OCI-LY3 (cell line): Measurements from ENCODE around the gene DTNA.

Experiments used
- EZH2phosphoT487 ChIP-seq: fragments of 200-600 bp; shearing (Covaris generic); IDR thresholded peaks from 2 replicates; pipeline ENCODE4 v1.6.1; 2018; ENCODE audit warnings: antibody characterized with exemption, mixed run types, low read depth
- TF ChIP-seq, protein P1 (sequence below): fragments of 200-600, 300-600 bp; sonication (generic); IDR thresholded peaks from 2 replicates; pipeline ENCODE4 v1.5.1; 2014; ENCODE audit warnings: antibody characterized with exemption, low read length, low read depth

DNA sequence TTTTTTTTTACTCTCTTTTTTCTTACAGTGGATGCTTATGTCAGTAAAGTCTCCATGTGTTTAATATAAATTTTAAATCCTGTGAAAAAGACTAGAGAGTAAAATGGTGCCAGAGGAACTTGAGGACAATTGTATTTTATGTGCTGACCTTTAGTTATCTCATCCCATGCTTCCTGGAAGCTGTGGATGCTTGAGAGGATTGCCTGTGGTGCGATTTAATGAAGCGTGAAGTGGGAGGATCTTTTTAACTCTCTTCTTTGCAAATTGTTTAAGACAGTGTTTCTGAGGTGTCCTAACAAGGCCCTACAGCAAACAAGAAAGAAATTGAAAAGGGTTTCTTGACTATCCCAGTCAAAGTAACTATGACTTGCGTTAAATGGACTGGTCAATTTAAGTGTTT, 84.2 kb downstream of the DTNA start:
- no peak for TF ChIP-seq EZH2phosphoT487
- TF ChIP-seq, protein P1, sequence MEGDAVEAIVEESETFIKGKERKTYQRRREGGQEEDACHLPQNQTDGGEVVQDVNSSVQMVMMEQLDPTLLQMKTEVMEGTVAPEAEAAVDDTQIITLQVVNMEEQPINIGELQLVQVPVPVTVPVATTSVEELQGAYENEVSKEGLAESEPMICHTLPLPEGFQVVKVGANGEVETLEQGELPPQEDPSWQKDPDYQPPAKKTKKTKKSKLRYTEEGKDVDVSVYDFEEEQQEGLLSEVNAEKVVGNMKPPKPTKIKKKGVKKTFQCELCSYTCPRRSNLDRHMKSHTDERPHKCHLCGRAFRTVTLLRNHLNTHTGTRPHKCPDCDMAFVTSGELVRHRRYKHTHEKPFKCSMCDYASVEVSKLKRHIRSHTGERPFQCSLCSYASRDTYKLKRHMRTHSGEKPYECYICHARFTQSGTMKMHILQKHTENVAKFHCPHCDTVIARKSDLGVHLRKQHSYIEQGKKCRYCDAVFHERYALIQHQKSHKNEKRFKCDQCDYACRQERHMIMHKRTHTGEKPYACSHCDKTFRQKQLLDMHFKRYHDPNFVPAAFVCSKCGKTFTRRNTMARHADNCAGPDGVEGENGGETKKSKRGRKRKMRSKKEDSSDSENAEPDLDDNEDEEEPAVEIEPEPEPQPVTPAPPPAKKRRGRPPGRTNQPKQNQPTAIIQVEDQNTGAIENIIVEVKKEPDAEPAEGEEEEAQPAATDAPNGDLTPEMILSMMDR, result no peak
